K562 (cell line): ENCODE measurements around the gene TEP1. TPM values are rescaled to one million over a fixed set of nuclear protein-coding genes. Genes with fewer than 3 reads are reported as not detected.

Experiments used
- ATF1 ChIP-seq, 2 experiments: fragments of 450-650 bp in 1 of 2; IDR thresholded peaks; 2 replicates each; pipeline ENCODE4 v1.6.1; 2016; ENCODE audit warnings: missing compliant biosample characterization in 1 of 2, missing genetic modification characterization in 1 of 2
- ATF6 ChIP-seq: sonication (generic); formaldehyde crosslinking; IDR thresholded peaks from 2 replicates; pipeline ENCODE4 v1.4.0; 2020; ENCODE audit warnings: mild to moderate bottlenecking, missing genetic modification reagents
- BRD9 ChIP-seq: fragments of 450-650 bp; IDR thresholded peaks from 2 replicates; pipeline ENCODE4 v1.6.1; 2018; ENCODE audit warnings: low read depth; ENCODE audit not compliant: partially characterized antibody
- CAMTA2 ChIP-seq: fragments of 250-450 bp; sonication (Bioruptor Pico); conservative IDR thresholded peaks from 2 replicates; pipeline ENCODE4 v1.5.1; 2022
- CHD1 ChIP-seq: fragments of 200-600 bp; sonication (generic); IDR thresholded peaks from one replicate; pipeline ENCODE4 v1.6.1; 2012; ENCODE audit warnings: mild to moderate bottlenecking, moderate library complexity, low read length, inconsistent platforms
- CTBP1 ChIP-seq: fragments of 450-650 bp; IDR thresholded peaks from 2 replicates; pipeline ENCODE4 v1.6.1; 2016; ENCODE audit warnings: borderline replicate concordance
- DEAF1 ChIP-seq: fragments of 450-650 bp; formaldehyde crosslinking; IDR thresholded peaks from 2 replicates; pipeline ENCODE4 v1.4.0; 2020; ENCODE audit warnings: mild to moderate bottlenecking, moderate library complexity
- DIDO1 ChIP-seq: fragments of 450-650 bp; IDR thresholded peaks from 2 replicates; pipeline ENCODE4 v1.6.1; 2016; ENCODE audit warnings: low read depth, missing biosample characterization, missing genetic modification characterization
- NFXL1 ChIP-seq: fragments of 450-650 bp; formaldehyde crosslinking; IDR thresholded peaks from 2 replicates; pipeline ENCODE4 v1.4.0; 2021; ENCODE audit warnings: mild to moderate bottlenecking
- NONO ChIP-seq, 2 experiments: fragments of 200-400 bp in 1 of 2; fragments of 450-650 bp in 1 of 2; formaldehyde crosslinking in 1 of 2; IDR thresholded peaks; 2 replicates each; pipeline ENCODE4 v1.6.1; 2017; ENCODE audit warnings: low read depth in 2 of 2, mild to moderate bottlenecking in 2 of 2, moderate library complexity in 2 of 2, low read length in 1 of 2
- PHF8 ChIP-seq: fragments of 200-600 bp; sonication (generic); IDR thresholded peaks from 2 replicates; pipeline ENCODE4 v1.6.1; 2012; ENCODE audit warnings: mixed run types, mild to moderate bottlenecking, inconsistent platforms, low read length, moderate library complexity, borderline replicate concordance
- POLR2AphosphoS2 ChIP-seq: IDR thresholded peaks from 2 replicates; pipeline ENCODE4 v1.6.1; 2012; ENCODE audit warnings: low read length, improper control_type of control experiment
- RBM25 ChIP-seq: fragments of 200-400 bp; formaldehyde crosslinking; IDR thresholded peaks from 2 replicates; pipeline ENCODE4 v1.6.1; 2018; ENCODE audit warnings: low read length, low read depth, moderate library complexity; ENCODE audit not compliant: severe bottlenecking
- SNRNP70 ChIP-seq: fragments of 200-400 bp; formaldehyde crosslinking; optimal IDR thresholded peaks from 2 replicates; pipeline ENCODE3; 2017; ENCODE audit warnings: low read depth, low read length
- TBP ChIP-seq: optimal IDR thresholded peaks from 2 replicates; pipeline ENCODE3; 2011; ENCODE audit warnings: low read depth, low read length, improper control_type of control experiment
- ZNF274 ChIP-seq: IDR thresholded peaks from 2 replicates; pipeline ENCODE4 v1.6.1; 2011; ENCODE audit warnings: low read depth, mild to moderate bottlenecking, low read length, moderate library complexity, borderline replicate concordance
- ZNF282 ChIP-seq: sonication (generic); formaldehyde crosslinking; IDR thresholded peaks from 2 replicates; pipeline ENCODE4 v1.8.1; 2023; ENCODE audit warnings: missing genetic modification reagents
- ZNF445 ChIP-seq: fragments of 250-450 bp; sonication (Bioruptor Pico); IDR thresholded peaks from 2 replicates; pipeline ENCODE4 v1.4.0; 2020; ENCODE audit warnings: low read depth, mild to moderate bottlenecking, moderate library complexity
- ZNF584 ChIP-seq: fragments of 200-800 bp; sonication (Bioruptor generic); IDR thresholded peaks from 2 replicates; pipeline ENCODE4 v1.6.1; 2016; ENCODE audit warnings: low read depth, mild to moderate bottlenecking, missing genetic modification characterization, missing compliant biosample characterization
- ZNF740 ChIP-seq, 3 experiments: fragments of 200-800 bp in 1 of 3; sonication (Bioruptor generic) in 1 of 3; sonication (generic) in 1 of 3; formaldehyde crosslinking in 1 of 3; IDR thresholded peaks; 2 replicates each; pipeline versions ENCODE4 v1.6.1 to v1.8.0; 2016 to 2022; ENCODE audit warnings: mild to moderate bottlenecking in 2 of 3, missing compliant biosample characterization in 2 of 3, missing genetic modification characterization in 2 of 3, missing genetic modification reagents in 1 of 3
- ZNF780A ChIP-seq: fragments of 250-450 bp; sonication (Bioruptor Pico); IDR thresholded peaks from 2 replicates; pipeline ENCODE4 v1.5.0; 2021; ENCODE audit warnings: mild to moderate bottlenecking
- polyA plus RNA-seq, 8 experiments: library from polyadenylated mRNA; depleted of rRNA in 4 of 8; stranded (reverse) in 5 of 8; unstranded in 3 of 8; fragments of >200 nt; fragmentation: Nextera tagmentation in 2 of 8; fragmentation: Illumina TruSeq in 1 of 8; extraction: Ambion mirVana in 2 of 8; extraction: Trizol in 1 of 8; gene quantifications; 2 replicates each; pipeline versions ENCODE4 v1.2.1 to v1.2.3, GENCODE V29; 2011 to 2014; ENCODE audit warnings: inconsistent platforms in 1 of 8, missing spikeins in 1 of 8
- total RNA-seq, 7 experiments: library from RNA; depleted of rRNA in 6 of 7; stranded (reverse); fragments of >200 nt in 6 of 7; fragmentation: Illumina TruSeq in 2 of 7; extraction: Trizol in 2 of 7; gene quantifications; 2 replicates each; pipeline versions ENCODE4 v1.2.1 to v1.2.3, GENCODE V29; 2011 to 2021; ENCODE audit warnings: low replicate concordance in 1 of 7
- TF ChIP-seq, protein P1 (sequence below): sonication (generic); formaldehyde crosslinking; IDR thresholded peaks from 2 replicates; pipeline ENCODE4 v1.9.0; 2022; ENCODE audit warnings: mild to moderate bottlenecking, missing genetic modification reagents

The TEP1 gene
- total and polyA plus RNA-seq, 9 of the 15 experiments (the other 6 are each of a cell fraction or from before 2014, with no cell fraction given) = 1.0 to 12.2 (median 7.1) TPM

GRCh38 chr14:20455355-20456300 is 42.3 kb upstream of the TEP1 start (continued):
- peak; percentile 21; the same call in 1 of the 2 replicates for TF ChIP-seq CTBP1
- no peak for TF ChIP-seq SNRNP70
- TF ChIP-seq ATF1 (CRISPR knock-in tag; IDR thresholded peaks at IDR 0.05) = no peak
- peak; percentile 84 for TF ChIP-seq ATF1 (tag; IDR thresholded peaks at IDR 0.05)
- no peak for TF ChIP-seq ZNF740 (CRISPR knock-in tag; IDR thresholded peaks at IDR 0.05)
- TF ChIP-seq ZNF740 (tag; IDR thresholded peaks at IDR 0.05) = no peak
- no peak for TF ChIP-seq NFXL1 (CRISPR knock-in tag)
- no peak for TF ChIP-seq RBM25
- no peak for TF ChIP-seq BRD9
- 0 out of 2 replicates have a peak, but pooled peaks have one; percentile 2 for TF ChIP-seq DIDO1 (tag)
- no peak for TF ChIP-seq NONO (IDR thresholded peaks at IDR 0.05; ENCODE audit: low read depth in 2 of 2, low read length in 1 of 2)
- TF ChIP-seq ZNF445 (CRISPR knock-in tag) = no peak
- 0 out of 2 replicates have a peak, but pooled peaks have one; percentile 17 for TF ChIP-seq ATF6 (CRISPR knock-in tag)
- no peak for TF ChIP-seq ZNF274
- TF ChIP-seq PHF8 = peak; percentile 6; the same call in 1 of the 2 replicates
- TF ChIP-seq ZNF282 (CRISPR knock-in tag) = no peak
- no peak for TF ChIP-seq DEAF1
- no peak for TF ChIP-seq ZNF780A (CRISPR knock-in tag)
- no peak for TF ChIP-seq TBP
- no peak for TF ChIP-seq CAMTA2 (CRISPR knock-in tag)
- no peak for TF ChIP-seq ZNF584
- TF ChIP-seq CHD1 = no peak
- TF ChIP-seq, protein P1, sequence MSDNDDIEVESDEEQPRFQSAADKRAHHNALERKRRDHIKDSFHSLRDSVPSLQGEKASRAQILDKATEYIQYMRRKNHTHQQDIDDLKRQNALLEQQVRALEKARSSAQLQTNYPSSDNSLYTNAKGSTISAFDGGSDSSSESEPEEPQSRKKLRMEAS (CRISPR knock-in tag) = peak; percentile 63
- no peak for TF ChIP-seq POLR2AphosphoS2
